Endothelial cell (in vitro differentiated cells): ENCODE results near the gene VDR. TPM values are rescaled to one million over a fixed set of nuclear protein-coding genes. Genes with fewer than 3 reads are reported as not detected.

ENCODE experiments used
- DNase-seq: peaks from one replicate; pipeline ENCODE4 v3.0.0; 2021; ENCODE audit warnings: low spot score
- H3K27ac Mint-ChIP-seq: one replicate; pipeline ENCODE4 v1.8.0; 2021; ENCODE audit warnings: mixed read lengths, inconsistent platforms; ENCODE audit not compliant: unreplicated experiment
- H3K27me3 Mint-ChIP-seq: one replicate; pipeline ENCODE4 v1.8.0; 2021; ENCODE audit warnings: mild to moderate bottlenecking, moderate library complexity, mixed read lengths, inconsistent platforms; ENCODE audit not compliant: unreplicated experiment
- H3K36me3 Mint-ChIP-seq: one replicate; pipeline ENCODE4 v1.8.0; 2021; ENCODE audit warnings: mild to moderate bottlenecking, low read depth, mixed read lengths, inconsistent platforms; ENCODE audit not compliant: unreplicated experiment
- H3K4me1 Mint-ChIP-seq: one replicate; pipeline ENCODE4 v1.8.0; 2021; ENCODE audit warnings: mild to moderate bottlenecking, mixed read lengths, inconsistent platforms; ENCODE audit not compliant: unreplicated experiment
- H3K4me3 Mint-ChIP-seq: one replicate; pipeline ENCODE4 v1.8.0; 2021; ENCODE audit warnings: mild to moderate bottlenecking, mixed read lengths, inconsistent platforms; ENCODE audit not compliant: unreplicated experiment
- H3K9me3 Mint-ChIP-seq: one replicate; pipeline ENCODE4 v1.8.0; 2021; ENCODE audit warnings: mixed read lengths, inconsistent platforms; ENCODE audit not compliant: unreplicated experiment
- CTCF ChIP-seq: fragments of 200-600 bp; sonication (generic); IDR thresholded peaks from one replicate; pipeline ENCODE4 v1.5.0; 2021; ENCODE audit warnings: antibody characterized with exemption; ENCODE audit not compliant: unreplicated experiment
- total RNA-seq: library from RNA; stranded (reverse); fragmentation: NEBNext Ultra II Directional; extraction: Animal tissue kit (Norgen Biotek cat#: 25700); gene quantifications from one replicate; pipeline ENCODE4 v1.2.1, GENCODE V29; 2021; ENCODE audit not compliant: unreplicated experiment

Gene VDR
- total RNA-seq, 1 donor from 2014 or later, result 2.3 TPM

GRCh38 chr12:47901718-47902093 lies 3.1 kb downstream of the VDR start:
- Mint-ChIP-seq H3K4me1 (peaks cover 15% of the 10 kb centered on the region), H3K4me3 (no peak overlapping the region), H3K36me3 (no peaks in the 10 kb centered on the region), H3K9me3 (no peaks in the 10 kb centered on the region), H3K27me3 (peaks cover 17% of the 10 kb centered on the region), H3K27ac (no peak overlapping the region)
- no peak for TF ChIP-seq CTCF
- no peak for DNase-seq

DNA sequence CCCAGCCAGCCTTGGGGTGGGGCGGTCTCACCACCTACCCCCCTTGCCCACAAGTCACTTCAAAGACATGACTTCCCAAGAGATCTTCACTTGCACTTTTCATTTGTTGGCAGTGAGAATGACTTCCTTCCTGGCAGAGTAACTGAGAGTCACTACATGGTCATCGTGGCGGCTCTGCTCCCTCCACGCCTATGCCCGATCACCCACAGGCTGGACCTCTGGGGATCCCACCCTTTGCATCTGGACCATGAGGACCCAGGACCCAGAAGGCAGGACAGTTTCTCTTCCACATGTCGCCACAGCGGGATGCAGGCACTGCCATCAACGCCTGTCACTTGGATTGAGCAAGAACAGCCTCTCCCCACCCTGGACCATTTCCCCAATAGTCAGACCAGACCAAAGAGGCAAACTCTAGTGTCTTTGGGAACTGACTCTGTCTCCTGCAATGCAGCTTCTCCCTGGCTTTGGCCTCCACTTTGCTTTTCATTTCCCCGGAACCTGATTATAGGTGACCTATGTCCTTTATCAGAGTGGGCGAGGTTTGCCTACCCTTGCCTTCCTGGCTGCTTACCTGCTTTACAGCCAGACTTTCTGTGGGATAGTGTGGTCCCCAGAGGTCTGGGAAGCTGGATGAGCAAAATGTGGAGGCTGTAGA lies 3.6 kb downstream of the VDR start:
- TF ChIP-seq CTCF, result no peak
- Mint-ChIP-seq H3K36me3 (no peaks in the 10 kb centered on the region), H3K4me3 (no peak overlapping the region), H3K27ac (no peak overlapping the region), H3K4me1 (peaks cover 15% of the 10 kb centered on the region), H3K9me3 (no peaks in the 10 kb centered on the region), H3K27me3 (peaks cover 17% of the 10 kb centered on the region)
- DNase-seq, result no peak

- Mint-ChIP-seq H3K4me3 (no peak overlapping the region), H3K9me3 (no peaks in the 10 kb centered on the region), H3K36me3 (no peaks in the 10 kb centered on the region), H3K4me1 (peaks cover 11% of the 10 kb centered on the region), H3K27me3 (peaks cover 17% of the 10 kb centered on the region), H3K27ac (no peak overlapping the region)
- no peak for TF ChIP-seq CTCF
- no peak for DNase-seq
Observed at GRCh38 chr12:47900131-47901062, 4.4 kb downstream of the VDR start.

- Mint-ChIP-seq H3K4me1 (peaks cover 9% of the 10 kb centered on the region), H3K27ac (no peak overlapping the region), H3K27me3 (peaks cover 17% of the 10 kb centered on the region), H3K4me3 (no peak overlapping the region), H3K36me3 (no peaks in the 10 kb centered on the region), H3K9me3 (no peaks in the 10 kb centered on the region)
- no peak for DNase-seq
- TF ChIP-seq CTCF, result no peak
Observed at GRCh38 chr12:47899466-47899865, 5.3 kb downstream of the VDR start.

GRCh38 chr12:47896633-47897032 lies 8.2 kb downstream of the VDR start:
- Mint-ChIP-seq H3K9me3 (no peaks in the 10 kb centered on the region), H3K4me1 (peaks cover 6% of the 10 kb centered on the region), H3K36me3 (no peaks in the 10 kb centered on the region), H3K27ac (no peak overlapping the region), H3K4me3 (no peak overlapping the region), H3K27me3 (peaks cover 4% of the 10 kb centered on the region)
- no peak for TF ChIP-seq CTCF
- DNase-seq, result no peak
